Suprapubic skin (tissue), 4 donors: ENCODE data around the gene GGA3. TPM values are rescaled to one million over a fixed set of nuclear protein-coding genes. Genes with fewer than 3 reads are reported as not detected.
A peak's percentile ranks its signal among the peaks of the same experiment; 100 is the strongest.

Experiments used
- DNase-seq, 2 donors: peaks; one replicate each; pipeline ENCODE4 v3.0.0-alpha.2; 2019; ENCODE audit warnings: low spot score in 2 of 2
- H3K27ac ChIP-seq: fragments of 200-600 bp; sonication (generic); one replicate; pipeline ENCODE4 v1.5.1; 2019
- H3K27me3 ChIP-seq: fragments of 200-600 bp; sonication (generic); one replicate; pipeline ENCODE4 v1.5.1; 2019
- H3K36me3 ChIP-seq: fragments of 200-600 bp; sonication (generic); one replicate; pipeline ENCODE4 v1.5.1; 2019
- H3K4me1 ChIP-seq: fragments of 200-600 bp; sonication (generic); one replicate; pipeline ENCODE4 v1.5.1; 2019
- H3K4me3 ChIP-seq: fragments of 200-600 bp; sonication (generic); one replicate; pipeline ENCODE4 v1.5.1; 2019; ENCODE audit warnings: mild to moderate bottlenecking
- H3K9me3 ChIP-seq: fragments of 200-600 bp; sonication (generic); one replicate; pipeline ENCODE4 v1.5.1; 2019
- CTCF ChIP-seq, 2 donors: fragments of 200-600 bp in 1 of 2; fragments of 450-650 bp in 1 of 2; sonication (generic) in 1 of 2; IDR thresholded peaks; one replicate each; pipeline ENCODE4 v1.5.1; 2016 to 2019; ENCODE audit warnings: antibody characterized with exemption in 2 of 2, mild to moderate bottlenecking in 1 of 2, moderate library complexity in 1 of 2
- EP300 ChIP-seq: sonication (generic); formaldehyde crosslinking; IDR thresholded peaks from one replicate; pipeline ENCODE4 v1.6.1; 2017; ENCODE audit warnings: antibody characterized with exemption
- POLR2A ChIP-seq, 2 donors: fragments of 450-650 bp; IDR thresholded peaks; one replicate each; pipeline ENCODE4 v1.6.1; 2017; ENCODE audit warnings: antibody characterized with exemption in 2 of 2, mild to moderate bottlenecking in 2 of 2, moderate library complexity in 2 of 2
- POLR2AphosphoS5 ChIP-seq, 3 donors: sonication (generic); formaldehyde crosslinking; IDR thresholded peaks; one replicate each; pipeline ENCODE4 v1.6.1; 2017; ENCODE audit warnings: antibody characterized with exemption in 3 of 3
- WGBS: methylation state at CpG from one replicate; pipeline ENCODE4 v1.1.5; 2018; 5-methylcytosine and 5-hydroxymethylcytosine counted together
- total RNA-seq, 4 donors: library from RNA; depleted of rRNA; stranded (reverse); fragments of >200 nt; gene quantifications; one replicate each; pipeline ENCODE4 v1.1.0, GENCODE V29; 2016

GGA3 gene
- total RNA-seq, 4 donors from 2014 or later, result 27.0 to 68.8 (median 35.3) TPM

GRCh38 chr17:75205037-75205792 lies 56.2 kb downstream of the GGA3 start, which contains the start of gene NUP85:
NUP85 (plus strand) TSS chr17:75205679; CDS start chr17:75205762, 83 bp downstream.
- Histone ChIP-seq H3K4me1 (peaks cover 31% of the 10 kb centered on the region), H3K9me3 (no peaks in the 10 kb centered on the region), H3K27ac (peak within 1 kb of the TSS; percentile 96), H3K4me3 (peak within 1 kb of the TSS; percentile 92), H3K36me3 (peaks cover 10% of the 10 kb centered on the region), H3K27me3 (no peaks in the 10 kb centered on the region)
- peak; percentile 95 to 98 for DNase-seq
- 0% methylated on average over 28 of the region's 57 CpGs for WGBS
- TF ChIP-seq POLR2AphosphoS5 (IDR thresholded peaks at IDR 0.05), result peak in 2 of 3 donors; percentile 71 to 76
- no peak for TF ChIP-seq CTCF (IDR thresholded peaks at IDR 0.05)
- peak; percentile 55 to 62 for TF ChIP-seq POLR2A (IDR thresholded peaks at IDR 0.05)

- DNase-seq, result no peak
- Histone ChIP-seq H3K4me1 (peaks cover 11% of the 10 kb centered on the region), H3K36me3 (no peaks in the 10 kb centered on the region), H3K9me3 (no peaks in the 10 kb centered on the region), H3K27ac (no peak overlapping the region), H3K4me3 (no peak overlapping the region), H3K27me3 (no peaks in the 10 kb centered on the region)
- 97% methylated on average over 6 of the region's 6 CpGs for WGBS
- TF ChIP-seq POLR2A (IDR thresholded peaks at IDR 0.05), result no peak
- no peak for TF ChIP-seq POLR2AphosphoS5 (IDR thresholded peaks at IDR 0.05)
- TF ChIP-seq CTCF (IDR thresholded peaks at IDR 0.05), result no peak
- no peak for TF ChIP-seq EP300
Observed at GRCh38 chr17:75199886-75200618, 61.4 kb downstream of the GGA3 start.

- DNase-seq, result no peak
- no peaks in the 10 kb centered on the region for H3K27me3 ChIP-seq
- no peaks in the 10 kb centered on the region for H3K36me3 ChIP-seq
- no peak for TF ChIP-seq POLR2A (IDR thresholded peaks at IDR 0.05)
- no peak for TF ChIP-seq EP300
- no peak for TF ChIP-seq CTCF (IDR thresholded peaks at IDR 0.05)
- TF ChIP-seq POLR2AphosphoS5 (IDR thresholded peaks at IDR 0.05), result no peak
- WGBS, result 85% methylated on average over 4 of the region's 5 CpGs
- no peak overlapping the region for H3K27ac ChIP-seq
- no peaks in the 10 kb centered on the region for H3K9me3 ChIP-seq
- H3K4me1 ChIP-seq, result no peaks in the 10 kb centered on the region
- H3K4me3 ChIP-seq, result no peak overlapping the region
Observed at GRCh38 chr17:75194879-75195278, 66.5 kb downstream of the GGA3 start.

GRCh38 chr17:75191584-75191983 lies 69.8 kb downstream of the GGA3 start:
- Histone ChIP-seq H3K36me3 (no peaks in the 10 kb centered on the region), H3K27ac (no peak overlapping the region), H3K27me3 (no peaks in the 10 kb centered on the region), H3K9me3 (no peaks in the 10 kb centered on the region), H3K4me3 (no peak overlapping the region), H3K4me1 (no peaks in the 10 kb centered on the region)
- no peak for DNase-seq
- TF ChIP-seq POLR2A (IDR thresholded peaks at IDR 0.05) (no peak), POLR2AphosphoS5 (IDR thresholded peaks at IDR 0.05) (no peak), EP300 (no peak), CTCF (IDR thresholded peaks at IDR 0.05) (no peak)
- 77% methylated on average over 4 of the region's 4 CpGs for WGBS

GRCh38 chr17:75188614-75189013 lies 72.8 kb downstream of the GGA3 start:
- no peak for DNase-seq
- no peak overlapping the region for H3K4me3 ChIP-seq
- peaks cover under 1% of the 10 kb centered on the region for H3K4me1 ChIP-seq
- H3K9me3 ChIP-seq, result no peaks in the 10 kb centered on the region
- no peaks in the 10 kb centered on the region for H3K36me3 ChIP-seq
- H3K27me3 ChIP-seq, result no peaks in the 10 kb centered on the region
- TF ChIP-seq EP300 (no peak), CTCF (IDR thresholded peaks at IDR 0.05) (no peak), POLR2A (IDR thresholded peaks at IDR 0.05) (no peak), POLR2AphosphoS5 (IDR thresholded peaks at IDR 0.05) (no peak)
- H3K27ac ChIP-seq, result no peak overlapping the region
- 95% methylated on average over 6 of the region's 6 CpGs for WGBS
